Left lung (tissue), 10 donors: ENCODE results near the gene ANGPTL1. TPM values are rescaled to one million over a fixed set of nuclear protein-coding genes. Genes with fewer than 3 reads are reported as not detected.

Source experiments
- ATAC-seq: fragments of 200-7000 bp; cut with Tn5 transposase; one replicate; pipeline ENCODE4 v1.9.1; 2020; ENCODE audit warnings: moderate library complexity
- DNase-seq, 4 donors: peaks; one replicate each; pipeline ENCODE4 v3.0.0-alpha.2; 2013 to 2020
- H3K27ac ChIP-seq, 2 donors: fragments of 200-600 bp; sonication (generic) in 1 of 2; one replicate each; pipeline versions ENCODE4 v1.5.0 to v1.8.0; 2020 to 2021
- H3K27me3 ChIP-seq, 2 donors: fragments of 200-600 bp; sonication (generic) in 1 of 2; one replicate each; pipeline versions ENCODE4 v1.5.0 to v1.8.0; 2020 to 2021
- H3K36me3 ChIP-seq, 2 donors: fragments of 200-600 bp; sonication (generic) in 1 of 2; one replicate each; pipeline versions ENCODE4 v1.5.0 to v1.8.0; 2020 to 2021
- H3K4me1 ChIP-seq, 2 donors: fragments of 200-600 bp; one replicate each; pipeline ENCODE4 v1.8.0; 2021
- H3K4me3 ChIP-seq, 2 donors: fragments of 200-600 bp; sonication (generic) in 1 of 2; one replicate each; pipeline versions ENCODE4 v1.5.0 to v1.8.0; 2020 to 2021; ENCODE audit warnings: mild to moderate bottlenecking in 1 of 2
- H3K9me3 ChIP-seq, 2 donors: fragments of 200-600 bp; sonication (generic) in 1 of 2; one replicate each; pipeline versions ENCODE4 v1.5.0 to v1.8.0; 2020 to 2021
- intact Hi-C, 2 donors: fragments of 100-400 bp; cut with DNase I; formaldehyde crosslinking; loops; one replicate each; pipeline versions ENCODE4 v1.11.2 to v1.14.2; 2022
- polyA plus RNA-seq, 6 donors: library from polyadenylated mRNA; unstranded; fragments of 120-200 nt; gene quantifications; one replicate each; pipeline ENCODE4 v1.2.1, GENCODE V29; 2013; ENCODE audit not compliant: insufficient read length in 6 of 6
- total RNA-seq, 2 donors: library from RNA; stranded (reverse); fragmentation: NEBNext Ultra II Directional; extraction: Animal tissue kit (Norgen Biotek cat#: 25700); gene quantifications; one replicate each; pipeline ENCODE4 v1.2.1, GENCODE V29; 2021
- TF ChIP-seq, protein P1 (sequence below), 2 donors: fragments of 200-600 bp; sonication (generic) in 1 of 2; IDR thresholded peaks; one replicate each; pipeline versions ENCODE4 v1.5.0 to v1.8.0; 2021; ENCODE audit warnings: antibody characterized with exemption in 2 of 2
- donor health status: DM: no; HTN: yes; CAD: no.
- donor health status: DM: no; HTN: no; CAD: no.

ANGPTL1 gene
- total and polyA plus RNA-seq, 8 donors = 8.4 to 19.2 (median 10.4) TPM

DNA sequence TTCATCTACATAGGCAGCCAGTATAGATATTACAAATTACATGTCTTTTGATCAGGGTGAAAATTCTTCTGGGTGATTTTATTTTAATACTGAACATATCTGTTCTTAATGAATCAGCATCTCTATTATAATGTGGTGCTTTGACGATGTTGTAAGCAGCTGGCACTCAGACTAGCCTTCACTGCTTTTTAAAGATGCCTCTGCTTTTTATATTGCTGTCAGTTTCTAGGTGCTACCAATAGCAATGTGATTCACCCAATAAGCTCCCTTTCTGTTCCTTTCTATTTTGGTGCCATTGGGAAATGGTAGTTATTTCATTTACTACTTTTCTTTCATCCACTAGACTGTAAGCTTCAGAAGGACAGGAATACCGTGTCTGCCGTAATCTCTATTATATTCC lies 11.1 kb upstream of the ANGPTL1 start:
- H3K9me3 ChIP-seq = no peaks in the 10 kb centered on the region
- TF ChIP-seq, protein P1, sequence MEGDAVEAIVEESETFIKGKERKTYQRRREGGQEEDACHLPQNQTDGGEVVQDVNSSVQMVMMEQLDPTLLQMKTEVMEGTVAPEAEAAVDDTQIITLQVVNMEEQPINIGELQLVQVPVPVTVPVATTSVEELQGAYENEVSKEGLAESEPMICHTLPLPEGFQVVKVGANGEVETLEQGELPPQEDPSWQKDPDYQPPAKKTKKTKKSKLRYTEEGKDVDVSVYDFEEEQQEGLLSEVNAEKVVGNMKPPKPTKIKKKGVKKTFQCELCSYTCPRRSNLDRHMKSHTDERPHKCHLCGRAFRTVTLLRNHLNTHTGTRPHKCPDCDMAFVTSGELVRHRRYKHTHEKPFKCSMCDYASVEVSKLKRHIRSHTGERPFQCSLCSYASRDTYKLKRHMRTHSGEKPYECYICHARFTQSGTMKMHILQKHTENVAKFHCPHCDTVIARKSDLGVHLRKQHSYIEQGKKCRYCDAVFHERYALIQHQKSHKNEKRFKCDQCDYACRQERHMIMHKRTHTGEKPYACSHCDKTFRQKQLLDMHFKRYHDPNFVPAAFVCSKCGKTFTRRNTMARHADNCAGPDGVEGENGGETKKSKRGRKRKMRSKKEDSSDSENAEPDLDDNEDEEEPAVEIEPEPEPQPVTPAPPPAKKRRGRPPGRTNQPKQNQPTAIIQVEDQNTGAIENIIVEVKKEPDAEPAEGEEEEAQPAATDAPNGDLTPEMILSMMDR (IDR thresholded peaks at IDR 0.05) = no peak
- H3K4me1 ChIP-seq = no peaks in the 10 kb centered on the region
- H3K27ac ChIP-seq = no peak overlapping the region
- DNase-seq (no peak), ATAC-seq (no peak)
- H3K4me3 ChIP-seq = no peak overlapping the region
- H3K27me3 ChIP-seq = no peaks in the 10 kb centered on the region
- peaks cover 0 to 5% of the 10 kb centered on the region in 2 donors for H3K36me3 ChIP-seq
- intact Hi-C loops = no loop called here

DNA sequence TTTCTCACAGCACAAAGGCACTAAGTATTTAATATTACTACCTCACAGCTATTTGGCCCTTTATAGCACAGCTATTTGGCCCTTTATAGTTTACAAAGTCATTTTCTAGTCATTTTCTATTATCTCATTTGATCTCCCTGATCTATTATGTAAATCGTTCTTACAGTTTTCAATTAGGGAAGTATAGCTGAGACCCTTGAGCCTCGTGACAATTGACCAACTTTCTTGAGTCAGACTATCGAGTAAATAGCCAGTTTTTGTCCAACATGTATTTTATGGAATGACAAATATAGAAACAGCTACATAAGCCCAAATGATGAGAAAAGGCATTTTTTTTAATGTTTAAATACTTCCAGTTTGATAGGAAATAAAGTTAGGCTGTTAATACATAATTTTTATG lies 7.0 kb upstream of the ANGPTL1 start:
- intact Hi-C loops = no loop called here
- no peak overlapping the region for H3K4me3 ChIP-seq
- no peaks in the 10 kb centered on the region for H3K27me3 ChIP-seq
- TF ChIP-seq, protein P1 (IDR thresholded peaks at IDR 0.05) = no peak
- DNase-seq (no peak), ATAC-seq (no peak)
- H3K27ac ChIP-seq = no peak overlapping the region
- H3K4me1 ChIP-seq = no peaks in the 10 kb centered on the region
- no peaks in the 10 kb centered on the region for H3K36me3 ChIP-seq
- H3K9me3 ChIP-seq = no peaks in the 10 kb centered on the region

DNA sequence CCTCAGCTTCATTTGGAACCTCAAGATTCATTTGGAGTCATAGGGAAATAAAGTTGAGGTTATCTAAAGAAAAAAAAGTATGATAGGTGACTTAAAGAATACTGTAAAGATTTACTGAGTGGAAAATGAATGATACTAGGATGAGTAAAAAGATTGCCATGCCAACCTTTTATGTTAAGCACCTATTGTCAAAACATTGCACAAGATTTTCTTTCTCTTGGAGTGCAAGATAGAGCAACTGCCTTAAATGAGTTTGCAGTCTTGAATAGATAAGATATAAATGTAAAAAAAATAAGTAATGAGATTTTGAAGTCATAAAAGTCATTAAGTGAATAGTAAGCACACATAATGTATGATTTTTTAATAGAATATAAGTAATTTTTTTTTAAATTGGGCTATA lies 5.1 kb upstream of the ANGPTL1 start:
- H3K36me3 ChIP-seq = no peaks in the 10 kb centered on the region
- no peaks in the 10 kb centered on the region for H3K9me3 ChIP-seq
- intact Hi-C loops = no loop called here
- no peaks in the 10 kb centered on the region for H3K27me3 ChIP-seq
- TF ChIP-seq, protein P1 (IDR thresholded peaks at IDR 0.05) = no peak
- no peak for DNase-seq
- H3K27ac ChIP-seq = no peak overlapping the region
- no peak for ATAC-seq
- H3K4me3 ChIP-seq = no peak overlapping the region
- peaks cover 7 to 16% of the 10 kb centered on the region in 2 donors for H3K4me1 ChIP-seq

DNA sequence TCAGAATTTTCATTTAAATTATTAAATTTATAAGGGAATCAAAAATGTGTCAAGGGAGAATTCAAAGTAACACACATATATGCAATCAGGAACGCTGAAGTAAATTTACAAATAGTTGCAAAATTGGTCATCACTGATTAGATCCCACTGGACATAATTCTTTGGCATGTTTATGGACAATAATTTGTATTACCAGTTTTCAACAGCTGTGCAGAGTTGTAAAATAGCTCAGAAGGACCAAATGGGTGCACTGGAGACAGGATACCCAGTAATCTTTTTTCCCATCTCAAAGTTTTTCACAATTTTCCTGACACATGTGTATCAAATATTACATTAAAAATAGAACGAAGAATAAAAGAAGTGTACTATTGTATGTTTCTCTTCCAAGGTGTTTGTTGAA lies 4.1 kb upstream of the ANGPTL1 start:
- no peak for DNase-seq
- Histone ChIP-seq H3K27me3 (no peaks in the 10 kb centered on the region), H3K36me3 (no peaks in the 10 kb centered on the region), H3K4me3 (no peak overlapping the region), H3K4me1 (peaks cover 7 to 18% of the 10 kb centered on the region in 2 donors), H3K27ac (no peak overlapping the region), H3K9me3 (no peaks in the 10 kb centered on the region)
- TF ChIP-seq, protein P1 (IDR thresholded peaks at IDR 0.05) = no peak
- intact Hi-C loops = no loop called here
- no peak for ATAC-seq

DNA sequence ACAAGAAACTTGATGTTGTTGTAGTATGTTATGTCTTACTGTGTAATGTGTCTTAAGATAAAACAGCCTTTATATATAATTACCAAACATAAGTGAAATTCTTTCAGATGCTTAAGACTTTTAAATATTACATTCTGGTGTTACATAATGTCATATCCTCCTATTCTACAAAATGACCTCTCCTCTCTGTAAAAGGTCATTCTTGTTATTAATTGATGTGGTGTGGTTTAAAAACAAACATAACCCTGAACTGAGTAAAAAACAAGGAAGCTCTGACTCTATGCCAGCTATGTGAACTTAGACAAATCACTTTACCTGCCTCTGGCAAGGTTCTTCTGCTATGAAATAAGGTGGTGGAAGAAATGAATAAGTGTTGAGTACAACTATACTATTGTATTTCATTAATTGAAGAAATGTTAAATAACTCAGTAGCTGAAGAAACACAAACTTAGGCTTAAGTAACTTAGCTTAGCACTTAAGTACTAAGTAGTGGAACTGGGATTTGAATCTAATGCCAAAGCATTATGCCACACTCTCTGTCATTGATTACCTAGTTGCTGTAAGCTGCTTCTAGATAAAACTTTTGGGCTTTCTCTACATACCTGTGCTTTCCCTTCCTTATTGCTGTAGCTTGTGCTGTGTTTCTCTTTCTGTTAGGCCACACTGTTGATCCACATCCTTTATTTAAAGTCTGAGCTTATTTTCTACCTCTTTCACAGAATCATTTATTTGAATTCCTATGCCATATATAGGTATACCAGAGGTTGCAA lies 859 bp upstream of the ANGPTL1 start:
- Histone ChIP-seq H3K27me3 (no peaks in the 10 kb centered on the region), H3K4me3 (no peak overlapping the region), H3K27ac (peak overlapping the region in 1 of 2 donors; percentile 33), H3K36me3 (no peaks in the 10 kb centered on the region), H3K9me3 (no peaks in the 10 kb centered on the region), H3K4me1 (peaks cover 7 to 18% of the 10 kb centered on the region in 2 donors)
- intact Hi-C loops = no loop called here
- TF ChIP-seq, protein P1 (IDR thresholded peaks at IDR 0.05) = no peak
- DNase-seq (no peak), ATAC-seq (peak; percentile 58)
